ENCODE measurements around the gene STIP1. TPM values are rescaled to one million over a fixed set of nuclear protein-coding genes. Genes with fewer than 3 reads are reported as not detected.

STIP1 gene
- total and polyA plus RNA-seq, 2 of the 8 experiments (the other 6 are each of a cell fraction or from before 2014, with no cell fraction given): 140 to 329 TPM

GRCh38 chr11:64150481-64151239 lies 35.3 kb upstream of the STIP1 start:
- Histone ChIP-seq H3K36me3 (ENCODE audit: control insufficient read depth in 2 of 4, insufficient read depth in 4 of 4, low read length in 3 of 4) (no peaks in the 10 kb centered on the region; a peak in 1 of 8 replicates), H3K4me2 (ENCODE audit: insufficient read depth in 1 of 2, low read depth in 2 of 2, low read length in 2 of 2) (no peak overlapping the region), H3K79me1 (ENCODE audit: low read depth, low read length) (no peaks in the 10 kb centered on the region), H4K8ac (ENCODE audit: extremely low read depth, insufficient read depth, low read length) (no peak overlapping the region), H3K4me1 (replicated peaks in 1 of 4; ENCODE audit: control insufficient read depth in 3 of 4, insufficient read depth in 4 of 4, low read length in 3 of 4) (peaks cover 2 to 19% (median 10%) of the 10 kb centered on the region in 4 experiments; a peak in 6 of 7 replicates), H2AFZ (ENCODE audit: low read length) (no peak overlapping the region), H3K27me3 (replicated peaks in 1 of 4; ENCODE audit: control insufficient read depth in 3 of 4, extremely low read depth in 1 of 4, insufficient read depth in 3 of 4, low read length in 3 of 4) (peaks cover 0 to 16% (median 0%) of the 10 kb centered on the region in 4 experiments; a peak in 1 of 7 replicates), H3K4me3 (ENCODE audit: extremely low read depth in 1 of 4, insufficient read depth in 2 of 4, low read depth in 3 of 4, low read length in 4 of 4) (no peak overlapping the region), H2AK5ac (ENCODE audit: low read depth, low read length) (no peak overlapping the region), H3K56ac (replicated peaks; ENCODE audit: insufficient read length, low read depth, low read length) (no peak overlapping the region), H4K20me1 (replicated peaks in 1 of 2; ENCODE audit: control insufficient read depth in 1 of 2, insufficient read depth in 2 of 2, low read length in 2 of 2) (peaks cover 16 to 31% of the 10 kb centered on the region in 2 experiments), H3K4ac (replicated peaks; ENCODE audit: insufficient read length, low read depth, low read length) (no peak overlapping the region), H3K14ac (ENCODE audit: insufficient read length) (no peak overlapping the region), H2BK20ac (ENCODE audit: low read length) (no peak overlapping the region), H2BK120ac (replicated peaks; ENCODE audit: low read depth, low read length) (no peak overlapping the region), H3K23me2 (ENCODE audit: low read depth, low read length) (peaks cover 4% of the 10 kb centered on the region; the same call in 1 of the 2 replicates), H3K18ac (ENCODE audit: extremely low read depth, low read length) (no peak overlapping the region), H3K9ac (replicated peaks in 1 of 4; ENCODE audit: extremely low read depth in 1 of 4, low read depth in 3 of 4, low read length in 3 of 4) (no peak overlapping the region), H3K9me3 (ENCODE audit: insufficient read depth in 2 of 2, low read depth in 1 of 2, low read length in 1 of 2) (no peaks in the 10 kb centered on the region), H3K23ac (ENCODE audit: insufficient read length) (no peak overlapping the region), H2BK15ac (ENCODE audit: low read length) (no peak overlapping the region), H2BK5ac (ENCODE audit: low read depth, low read length) (no peak overlapping the region), H3K27ac (ENCODE audit: low read depth, low read length) (no peak overlapping the region), H4K91ac (replicated peaks; ENCODE audit: insufficient read length, low read length) (no peak overlapping the region), H4K5ac (ENCODE audit: insufficient read length, low read depth, low read length) (no peak overlapping the region), H2BK12ac (ENCODE audit: low read depth, low read length) (no peak overlapping the region), H3K79me2 (ENCODE audit: control insufficient read depth in 1 of 2, insufficient read depth in 2 of 2, low read length in 2 of 2) (no peaks in the 10 kb centered on the region)
- no peak for TF ChIP-seq POU5F1 (IDR thresholded peaks at IDR 0.05; ENCODE audit: low read depth, low read length)
- TF ChIP-seq TEAD4 (IDR thresholded peaks at IDR 0.05; ENCODE audit: low read depth, low read length): no peak
- DNase-seq (ENCODE audit: low read depth in 1 of 2, low spot score in 2 of 2) (no peak), FAIRE-seq (no peak)
- ChIA-PET CTCF (ENCODE audit: partially characterized antibody) (interaction anchor here (0.5 to 14.9 kb wide), 17 partner anchors 14 to 1478 kb away, joined by 3 to 291 read pairs (median 16); partner anchors contain the start of genes FLRT1 and MACROD1), POLR2A (ENCODE audit: partially characterized antibody) (interaction anchor here (1.7 to 1.9 kb wide), 3 partner anchors 12 to 151 kb away, joined by 3 to 5 read pairs (median 4); no protein-coding TSS in a partner anchor)
- 90% methylated on average over 24 of the region's 24 CpGs; no CpG with 5 or more reads in 1 of the 2 experiments for WGBS, 2 experiments (ENCODE audit: extremely low coverage in 1 of 2, insufficient coverage in 1 of 2, insufficient read length in 1 of 2, insufficient replicate concordance in 2 of 2, low coverage in 1 of 2, low lambda C conversion rate in 2 of 2, missing lambda C conversion rate in 1 of 2)

All from H1 (cell line).